Stomach (tissue), 4 donors: ENCODE data around the gene TOX2.

ENCODE experiments used
- CTCF ChIP-seq, 7 experiments: fragments of 450-650 bp in 4 of 7; fragments of 200-600 bp in 3 of 7; sonication (generic) in 3 of 7; IDR thresholded peaks; one replicate each; pipeline ENCODE4 v1.5.1; 2016 to 2019; ENCODE audit warnings: antibody characterized with exemption in 7 of 7, control low read depth in 2 of 7, mild to moderate bottlenecking in 1 of 7
- POLR2A ChIP-seq, 4 donors: fragments of 450-650 bp; IDR thresholded peaks; one replicate each; pipeline ENCODE4 v1.6.1; 2016; ENCODE audit warnings: antibody characterized with exemption in 4 of 4, control low read depth in 2 of 4, mild to moderate bottlenecking in 1 of 4, moderate library complexity in 1 of 4
- POLR2AphosphoS5 ChIP-seq, 3 donors: sonication (generic); formaldehyde crosslinking; IDR thresholded peaks; one replicate each; pipeline ENCODE4 v1.6.1; 2016; ENCODE audit warnings: antibody characterized with exemption in 3 of 3

DNA sequence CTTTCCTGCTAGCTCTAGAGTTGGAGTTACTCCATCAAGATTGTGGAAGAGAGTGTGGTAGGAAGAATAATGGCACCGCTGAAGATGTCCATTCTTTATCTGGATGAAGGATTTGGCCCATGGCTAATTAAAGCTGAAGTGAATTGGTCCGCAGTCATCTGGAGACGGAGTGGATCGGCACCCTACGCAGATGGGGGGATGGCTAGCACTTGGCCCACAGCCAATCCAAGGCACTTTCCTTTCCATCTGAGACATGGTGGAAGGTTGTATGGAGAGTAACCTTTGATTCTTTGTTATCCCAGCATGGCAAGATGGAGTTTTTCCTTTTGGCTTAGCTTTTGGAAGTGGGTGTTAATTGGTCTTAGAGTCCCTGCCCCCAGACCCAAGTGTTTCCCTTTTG, 184.0 kb downstream of the TOX2 start:
- TF ChIP-seq POLR2AphosphoS5 (IDR thresholded peaks at IDR 0.05) (no peak), CTCF (IDR thresholded peaks at IDR 0.05) (no peak), POLR2A (IDR thresholded peaks at IDR 0.05) (no peak)
